IPS-11a (cell line): Measurements from ENCODE around the gene PAGE4.

Experiments used
- H3K4me3 ChIP-seq: one replicate; pipeline ENCODE4 v1.5.1; 2013; ENCODE audit warnings: low read depth, low read length, control low read depth

PAGE4 gene

DNA sequence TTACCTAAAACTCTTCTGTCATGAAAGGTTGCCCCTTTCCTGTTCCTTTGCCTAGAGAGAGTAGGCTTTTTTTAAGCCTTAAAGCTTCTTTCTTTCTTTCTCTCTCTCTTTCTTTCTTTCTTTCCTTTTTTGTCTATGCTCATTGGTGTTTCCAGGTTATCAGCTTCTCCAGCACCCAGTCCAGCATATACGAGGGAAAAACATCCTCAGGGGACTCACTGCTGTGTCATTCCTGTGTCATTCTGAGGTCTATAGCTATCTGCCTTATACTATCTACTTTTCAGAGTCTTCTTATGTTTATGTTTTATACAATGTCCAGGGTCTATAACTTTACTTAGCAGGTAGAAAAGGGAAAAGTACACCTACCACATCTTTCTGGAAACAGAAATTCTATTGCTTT, 39.6 kb downstream of the PAGE4 start:
- H3K4me3 ChIP-seq: no peak overlapping the region

DNA sequence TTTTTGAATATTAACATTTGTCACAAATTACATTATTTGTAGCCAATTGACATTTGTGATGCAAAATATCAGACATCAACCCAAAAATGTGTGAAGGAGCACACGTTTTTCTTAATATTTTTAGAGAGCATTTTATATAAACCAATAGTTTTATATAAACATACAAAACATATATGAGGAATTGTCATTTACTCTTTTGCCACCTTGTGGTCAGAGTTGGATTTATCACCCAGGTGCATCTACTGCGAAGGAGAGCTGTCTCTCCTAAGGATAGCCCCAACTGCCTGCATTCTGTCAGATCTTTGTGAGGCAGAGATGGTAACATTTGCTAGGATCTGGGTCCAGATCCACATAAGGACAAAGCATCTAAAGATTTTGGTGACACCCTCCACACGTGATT, 47.6 kb downstream of the PAGE4 start:
- no peak overlapping the region for H3K4me3 ChIP-seq

DNA sequence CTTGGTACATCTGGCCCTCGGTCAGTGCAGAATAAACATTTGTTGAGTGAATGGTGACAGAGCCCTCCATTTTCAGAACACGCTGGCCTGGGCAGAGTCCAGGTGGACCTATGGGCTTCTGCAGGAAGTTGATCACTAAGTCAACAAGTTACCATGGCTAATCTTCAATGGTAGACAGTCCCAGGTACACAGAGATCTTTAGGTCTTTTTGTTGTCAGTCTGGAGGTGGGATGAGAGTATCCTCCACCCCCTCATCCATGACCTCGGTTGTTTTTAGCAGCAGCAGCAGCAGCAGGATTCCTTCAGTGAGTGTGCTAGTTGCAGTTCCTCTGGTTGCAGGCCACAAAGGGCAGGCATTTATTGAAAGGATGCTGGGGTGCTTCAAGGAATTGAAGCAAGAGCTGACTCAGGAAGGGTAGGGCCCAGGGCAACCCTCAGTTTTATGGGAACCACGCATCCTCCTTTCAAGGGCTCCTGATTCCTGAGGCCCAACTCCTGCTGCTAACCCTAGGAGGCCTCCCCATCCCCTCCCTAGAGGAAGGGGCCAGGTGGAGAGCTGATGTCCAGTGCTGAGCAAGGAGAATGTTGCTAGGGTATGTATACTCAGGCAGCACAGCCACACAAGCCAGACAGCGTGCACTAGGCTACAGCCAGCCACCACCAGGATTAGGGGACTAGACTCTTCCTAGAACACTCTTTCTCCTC, 48.4 kb downstream of the PAGE4 start:
- H3K4me3 ChIP-seq: no peak overlapping the region

DNA sequence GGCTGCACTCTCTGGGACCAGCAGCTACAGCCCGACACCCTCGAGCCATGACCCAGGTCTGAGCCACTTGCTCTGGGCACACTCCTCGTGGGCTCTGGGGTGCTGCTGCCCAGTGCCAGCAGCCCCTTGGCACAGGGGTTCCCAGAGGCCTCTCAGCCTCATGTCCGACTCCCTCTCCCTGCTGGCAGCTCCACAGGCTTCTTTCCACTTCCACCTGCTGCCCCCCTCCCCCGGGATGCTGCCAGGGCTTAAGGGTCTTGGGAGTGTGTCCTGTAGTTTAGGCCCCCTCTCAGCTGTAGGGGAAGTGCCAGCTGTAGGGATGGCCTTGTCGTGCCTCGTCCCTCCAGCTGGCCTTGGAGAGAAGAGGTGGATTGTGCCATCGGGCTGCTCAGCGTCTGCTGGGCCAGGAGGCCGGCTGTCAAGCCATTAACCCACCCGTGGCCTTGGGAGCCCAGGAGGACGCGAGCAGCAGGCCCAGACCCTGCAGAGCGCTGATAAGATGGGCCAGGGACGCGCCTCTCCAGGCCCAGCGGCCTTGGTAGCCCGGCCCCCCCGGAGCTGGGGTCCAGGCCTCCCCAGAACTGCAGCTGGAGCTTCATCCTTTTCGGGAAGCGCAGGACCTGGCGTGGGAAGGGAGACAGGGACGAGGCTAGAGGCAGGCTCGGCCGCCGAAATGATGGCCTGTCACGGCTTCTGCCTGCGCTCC, 49.2 kb downstream of the PAGE4 start:
- H3K4me3 ChIP-seq: peak overlapping the region; percentile 38

DNA sequence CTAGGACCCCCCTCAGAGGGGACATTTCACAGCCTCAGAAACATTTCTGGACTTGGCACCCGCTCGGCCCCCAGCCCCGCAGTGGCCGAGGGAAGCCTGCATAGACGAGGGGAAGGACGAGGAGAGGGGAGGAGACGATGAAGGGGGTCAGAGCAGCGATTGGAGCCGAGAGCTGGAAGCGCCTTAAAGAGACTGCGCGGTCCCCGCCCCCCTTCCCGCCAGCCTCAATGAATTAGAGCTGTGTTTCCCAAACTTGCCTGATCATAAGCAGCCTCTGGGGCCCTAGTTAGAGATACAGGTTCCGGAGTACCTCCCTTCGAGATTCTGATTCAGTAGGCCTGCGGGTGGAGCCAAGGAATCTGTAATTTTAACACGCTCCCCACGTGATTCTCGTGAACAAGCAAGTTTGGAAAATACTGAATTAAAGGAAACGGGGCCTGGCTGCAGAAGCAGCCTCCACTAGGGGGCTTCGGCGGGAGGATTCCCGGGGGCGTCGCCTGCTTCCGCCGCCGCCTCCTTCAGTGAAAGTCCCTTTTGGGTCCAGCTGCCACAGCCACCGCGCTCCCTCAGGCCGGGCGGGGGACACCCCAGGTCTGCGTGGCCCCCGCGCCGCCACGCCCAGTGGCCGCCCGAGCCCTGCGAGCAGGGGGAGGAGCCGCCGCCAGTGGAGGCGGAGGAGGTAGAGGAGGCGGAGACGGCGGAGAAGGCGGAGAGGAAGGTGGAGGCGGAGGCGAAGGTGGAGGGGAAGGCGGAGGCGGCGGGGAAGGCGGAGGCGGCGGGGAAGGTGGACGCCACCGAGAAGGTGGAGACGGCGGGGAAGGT, 49.9 kb downstream of the PAGE4 start, which contains the start of gene USP27X:
Gene USP27X (plus strand): TSS at position 651 of the 822 bp plus-strand sequence. CDS start 824 bp downstream, outside the sequence.
- peak within 1 kb of the TSS; percentile 43 for H3K4me3 ChIP-seq

DNA sequence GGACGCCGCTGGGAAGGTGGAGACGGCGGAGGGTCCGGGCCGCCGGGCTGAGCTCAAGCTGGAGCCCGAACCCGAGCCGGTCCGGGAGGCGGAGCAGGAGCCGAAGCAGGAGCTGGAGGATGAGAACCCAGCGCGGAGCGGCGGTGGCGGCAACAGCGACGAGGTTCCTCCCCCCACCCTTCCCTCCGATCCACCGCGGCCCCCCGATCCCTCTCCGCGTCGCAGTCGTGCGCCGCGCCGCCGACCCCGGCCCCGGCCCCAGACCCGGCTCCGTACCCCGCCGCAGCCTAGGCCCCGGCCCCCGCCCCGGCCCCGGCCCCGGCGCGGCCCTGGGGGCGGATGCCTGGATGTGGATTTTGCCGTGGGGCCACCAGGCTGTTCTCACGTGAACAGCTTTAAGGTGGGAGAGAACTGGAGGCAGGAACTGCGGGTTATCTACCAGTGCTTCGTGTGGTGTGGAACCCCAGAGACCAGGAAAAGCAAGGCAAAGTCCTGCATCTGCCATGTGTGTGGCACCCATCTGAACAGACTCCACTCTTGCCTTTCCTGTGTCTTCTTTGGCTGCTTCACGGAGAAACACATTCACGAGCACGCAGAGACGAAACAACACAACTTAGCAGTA, 50.7 kb downstream of the PAGE4 start:
- peak overlapping the region; percentile 43 for H3K4me3 ChIP-seq

DNA sequence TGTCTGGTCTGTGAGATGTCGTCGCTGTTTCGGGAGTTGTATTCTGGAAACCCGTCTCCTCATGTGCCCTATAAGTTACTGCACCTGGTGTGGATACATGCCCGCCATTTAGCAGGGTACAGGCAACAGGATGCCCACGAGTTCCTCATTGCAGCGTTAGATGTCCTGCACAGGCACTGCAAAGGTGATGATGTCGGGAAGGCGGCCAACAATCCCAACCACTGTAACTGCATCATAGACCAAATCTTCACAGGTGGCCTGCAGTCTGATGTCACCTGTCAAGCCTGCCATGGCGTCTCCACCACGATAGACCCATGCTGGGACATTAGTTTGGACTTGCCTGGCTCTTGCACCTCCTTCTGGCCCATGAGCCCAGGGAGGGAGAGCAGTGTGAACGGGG, 51.6 kb downstream of the PAGE4 start:
- no peak overlapping the region for H3K4me3 ChIP-seq
